Muscle layer of colon (tissue), 2 donors: ENCODE measurements around the gene CLEC10A.
"Not testable (repeated sequence)": the region's sequence is repeated elsewhere in the genome, so short reads cannot be mapped to it uniquely, and the experiment has no call there.

Experiments
- H3K27ac ChIP-seq: one replicate; pipeline ENCODE4 v1.7.0; 2013; ENCODE audit warnings: low read depth, mild to moderate bottlenecking, low read length, moderate library complexity
- H3K27me3 ChIP-seq, 2 donors: one replicate each; pipeline ENCODE4 v1.7.0; 2013; ENCODE audit warnings: low read length in 2 of 2, mild to moderate bottlenecking in 2 of 2; ENCODE audit not compliant: insufficient read depth in 2 of 2, control insufficient read depth in 1 of 2
- H3K36me3 ChIP-seq: one replicate; pipeline ENCODE4 v1.7.0; 2013; ENCODE audit warnings: mild to moderate bottlenecking, low read length; ENCODE audit not compliant: insufficient read depth
- H3K4me1 ChIP-seq: one replicate; pipeline ENCODE4 v1.7.0; 2013; ENCODE audit warnings: mild to moderate bottlenecking, low read length; ENCODE audit not compliant: insufficient read depth
- H3K4me3 ChIP-seq, 2 donors: one replicate each; pipeline ENCODE4 v1.7.0; 2013; ENCODE audit warnings: low read length in 2 of 2, low read depth in 1 of 2, mild to moderate bottlenecking in 1 of 2, moderate library complexity in 1 of 2
- H3K9ac ChIP-seq: one replicate; pipeline ENCODE4 v1.7.0; 2013; ENCODE audit warnings: low read length
- H3K9me3 ChIP-seq: one replicate; pipeline ENCODE4 v1.7.0; 2013; ENCODE audit warnings: mild to moderate bottlenecking, low read length
- donor health status: abdominal sarcoma.
- donor health status: Adenocarcinoma of cecum.

CLEC10A gene

GRCh38 chr17:7088442-7088841 is 8.4 kb upstream of the CLEC10A start:
- H3K9ac ChIP-seq, H3K4me3 ChIP-seq, H3K27me3 ChIP-seq, H3K36me3 ChIP-seq, H3K27ac ChIP-seq, H3K9me3 ChIP-seq, H3K4me1 ChIP-seq: not testable (repeated sequence)

- Histone ChIP-seq H3K36me3 (no peaks in the 10 kb centered on the region), H3K27ac (no peak overlapping the region), H3K4me3 (no peak overlapping the region), H3K9ac (no peak overlapping the region), H3K4me1 (no peaks in the 10 kb centered on the region), H3K9me3 (no peaks in the 10 kb centered on the region), H3K27me3 (no peaks in the 10 kb centered on the region)
These were observed 4.0 kb upstream of the CLEC10A start for GRCh38 chr17:7084088-7084487.

- no peak overlapping the region for H3K9ac ChIP-seq
- H3K9me3 ChIP-seq = no peaks in the 10 kb centered on the region
- no peak overlapping the region for H3K4me3 ChIP-seq
- H3K4me1 ChIP-seq = no peaks in the 10 kb centered on the region
- no peaks in the 10 kb centered on the region for H3K27me3 ChIP-seq
- no peak overlapping the region for H3K27ac ChIP-seq
- no peaks in the 10 kb centered on the region for H3K36me3 ChIP-seq
These were observed 3.5 kb upstream of the CLEC10A start for GRCh38 chr17:7083592-7083991.

GRCh38 chr17:7081341-7082062 is 1.5 kb upstream of the CLEC10A start:
- Histone ChIP-seq H3K9me3 (no peaks in the 10 kb centered on the region), H3K4me3 (no peak overlapping the region), H3K27me3 (no peaks in the 10 kb centered on the region), H3K27ac (no peak overlapping the region), H3K36me3 (no peaks in the 10 kb centered on the region), H3K4me1 (no peaks in the 10 kb centered on the region), H3K9ac (no peak overlapping the region)

GRCh38 chr17:7080456-7081041 is 498 bp upstream of the CLEC10A start:
- H3K4me1 ChIP-seq = no peaks in the 10 kb centered on the region
- H3K9me3 ChIP-seq = no peaks in the 10 kb centered on the region
- H3K27me3 ChIP-seq = no peaks in the 10 kb centered on the region
- no peak overlapping the region for H3K4me3 ChIP-seq
- no peaks in the 10 kb centered on the region for H3K36me3 ChIP-seq
- no peak overlapping the region for H3K27ac ChIP-seq
- no peak overlapping the region for H3K9ac ChIP-seq

- no peak overlapping the region for H3K4me3 ChIP-seq
- H3K9ac ChIP-seq = no peak overlapping the region
- H3K4me1 ChIP-seq = no peaks in the 10 kb centered on the region
These were observed 1.3 kb downstream of the CLEC10A start for GRCh38 chr17:7078711-7079110.

GRCh38 chr17:7077911-7078546 is 2.0 kb downstream of the CLEC10A start:
- H3K27me3 ChIP-seq = no peaks in the 10 kb centered on the region
- no peaks in the 10 kb centered on the region for H3K36me3 ChIP-seq
- no peak overlapping the region for H3K9ac ChIP-seq
- no peaks in the 10 kb centered on the region for H3K4me1 ChIP-seq
- H3K4me3 ChIP-seq = no peak overlapping the region
- no peak overlapping the region for H3K27ac ChIP-seq
- H3K9me3 ChIP-seq = no peaks in the 10 kb centered on the region

More at GRCh38 chr17:7078711-7079110, 1.3 kb downstream of the CLEC10A start:
- no peaks in the 10 kb centered on the region for H3K9me3 ChIP-seq
- H3K27me3 ChIP-seq = no peaks in the 10 kb centered on the region
- H3K36me3 ChIP-seq = no peaks in the 10 kb centered on the region
- H3K27ac ChIP-seq = no peak overlapping the region

- H3K27ac ChIP-seq = no peak overlapping the region
These were observed 5.1 kb downstream of the CLEC10A start for GRCh38 chr17:7074931-7075330.

GRCh38 chr17:7072406-7072805 is 7.6 kb downstream of the CLEC10A start:
- Histone ChIP-seq H3K9me3 (no peaks in the 10 kb centered on the region), H3K36me3 (no peaks in the 10 kb centered on the region), H3K4me1 (no peaks in the 10 kb centered on the region), H3K9ac (no peak overlapping the region), H3K4me3 (no peak overlapping the region), H3K27ac (no peak overlapping the region), H3K27me3 (no peaks in the 10 kb centered on the region)

More at GRCh38 chr17:7074931-7075330, 5.1 kb downstream of the CLEC10A start:
- Histone ChIP-seq H3K4me1 (no peaks in the 10 kb centered on the region), H3K36me3 (no peaks in the 10 kb centered on the region), H3K27me3 (no peaks in the 10 kb centered on the region), H3K4me3 (no peak overlapping the region), H3K9me3 (no peaks in the 10 kb centered on the region), H3K9ac (no peak overlapping the region)

GRCh38 chr17:7070712-7071111 is 9.3 kb downstream of the CLEC10A start:
- no peak overlapping the region for H3K4me3 ChIP-seq

GRCh38 chr17:7068268-7068667 is 11.8 kb downstream of the CLEC10A start:
- H3K27ac ChIP-seq = no peak overlapping the region
- H3K36me3 ChIP-seq = no peaks in the 10 kb centered on the region
- no peaks in the 10 kb centered on the region for H3K27me3 ChIP-seq
- H3K9me3 ChIP-seq = no peaks in the 10 kb centered on the region
- no peak overlapping the region for H3K4me3 ChIP-seq
- H3K4me1 ChIP-seq = no peaks in the 10 kb centered on the region
- no peak overlapping the region for H3K9ac ChIP-seq

More at GRCh38 chr17:7070712-7071111, 9.3 kb downstream of the CLEC10A start:
- Histone ChIP-seq H3K9me3 (no peaks in the 10 kb centered on the region), H3K9ac (no peak overlapping the region), H3K27me3 (no peaks in the 10 kb centered on the region), H3K4me1 (no peaks in the 10 kb centered on the region), H3K27ac (no peak overlapping the region), H3K36me3 (no peaks in the 10 kb centered on the region)
